OCI-LY3 (cell line): ENCODE results near the gene RAD51B.
A peak's percentile ranks its signal among the peaks of the same experiment; 100 is the strongest.

Source experiments
- H2AFZ ChIP-seq: fragments of 200-600, 300-600 bp; shearing (Covaris generic); 2 replicates; pipeline ENCODE4 v1.6.0; 2014; ENCODE audit warnings: antibody characterized with exemption, low read depth, low read length
- H3K27ac ChIP-seq: fragments of 200-600, 300-600 bp; sonication (generic); 2 replicates; pipeline ENCODE4 v1.5.1; 2014; ENCODE audit warnings: mild to moderate bottlenecking, low read length, moderate library complexity, mixed read lengths
- H3K27me3 ChIP-seq: fragments of 200-600, 300-600 bp; sonication (generic); 2 replicates; pipeline ENCODE4 v1.6.1; 2014; ENCODE audit warnings: low read depth, low read length, mixed read lengths
- H3K36me3 ChIP-seq: fragments of 200-600, 300-600 bp; sonication (generic); replicated peaks from 2 replicates; pipeline ENCODE3; 2014; ENCODE audit warnings: low read depth, low read length, mixed read lengths
- H3K4me1 ChIP-seq: fragments of 300-600, 200-600 bp; sonication (generic); 2 replicates; pipeline ENCODE4 v1.6.1; 2014; ENCODE audit warnings: low read length, mixed read lengths
- H3K4me2 ChIP-seq: fragments of 200-600, 300-600 bp; sonication (generic); 2 replicates; pipeline ENCODE4 v1.6.1; 2014; ENCODE audit warnings: low read length, mixed read lengths
- H3K4me3 ChIP-seq: fragments of 300-600, 200-600 bp; sonication (generic); 2 replicates; pipeline ENCODE4 v1.5.1; 2014; ENCODE audit warnings: antibody characterized with exemption, mild to moderate bottlenecking, low read length, moderate library complexity
- H3K79me2 ChIP-seq: fragments of 300-600, 200-600 bp; shearing (Covaris generic); 2 replicates; pipeline ENCODE4 v1.6.1; 2014; ENCODE audit warnings: mild to moderate bottlenecking, low read length, mixed read lengths
- H3K9ac ChIP-seq: fragments of 300-600, 200-600 bp; shearing (Covaris generic); 2 replicates; pipeline ENCODE4 v1.6.0; 2014; ENCODE audit warnings: mild to moderate bottlenecking, low read length, moderate library complexity
- H3K9me3 ChIP-seq: fragments of 200-600, 300-600 bp; shearing (Covaris generic); 2 replicates; pipeline ENCODE4 v1.6.1; 2014; ENCODE audit warnings: low read length, mixed read lengths; ENCODE audit not compliant: insufficient read depth
- H4K20me1 ChIP-seq: fragments of 200-600, 300-600 bp; sonication (generic); 2 replicates; pipeline ENCODE4 v1.6.1; 2016; ENCODE audit warnings: low read length, mixed read lengths; ENCODE audit not compliant: insufficient read depth
- EZH2phosphoT487 ChIP-seq: fragments of 200-600 bp; shearing (Covaris generic); IDR thresholded peaks from 2 replicates; pipeline ENCODE4 v1.6.1; 2018; ENCODE audit warnings: antibody characterized with exemption, mixed run types, low read depth
- TF ChIP-seq, protein P1 (sequence below): fragments of 200-600, 300-600 bp; sonication (generic); IDR thresholded peaks from 2 replicates; pipeline ENCODE4 v1.5.1; 2014; ENCODE audit warnings: antibody characterized with exemption, low read length, low read depth

RAD51B gene

DNA sequence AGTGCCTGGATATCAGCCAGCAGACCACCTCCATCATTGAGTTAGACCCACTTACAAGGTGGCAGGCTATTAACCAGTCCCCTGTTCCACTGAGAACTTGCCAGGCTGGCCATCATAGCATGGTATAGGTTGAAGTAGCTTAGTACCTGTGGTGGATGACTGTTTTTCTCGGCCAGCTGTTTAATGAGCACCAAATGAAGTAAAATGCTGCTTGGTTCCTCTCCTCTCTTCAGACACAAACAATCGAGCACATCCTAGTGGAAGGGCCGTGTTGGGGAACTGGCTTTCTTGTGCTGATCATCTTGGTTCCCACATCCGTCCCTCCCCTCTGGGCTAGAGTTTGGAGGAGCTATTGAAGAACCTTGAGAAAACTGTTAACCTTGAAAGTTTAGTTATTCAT is 486.2 kb downstream of the RAD51B start:
- Histone ChIP-seq H2AFZ (no peak overlapping the region), H3K4me3 (no peak overlapping the region), H3K27me3 (0 out of 2 replicates have a peak, but pooled peaks cover under 1% of the 10 kb centered on the region), H3K4me2 (peak overlapping the region; percentile 46), H3K36me3 (no peaks in the 10 kb centered on the region), H3K79me2 (no peaks in the 10 kb centered on the region), H3K9me3 (peaks cover 5% of the 10 kb centered on the region; the same call in 1 of the 2 replicates), H3K9ac (no peak overlapping the region), H3K4me1 (peaks cover 43% of the 10 kb centered on the region), H4K20me1 (no peaks in the 10 kb centered on the region), H3K27ac (no peak overlapping the region)
- no peak for TF ChIP-seq EZH2phosphoT487
- TF ChIP-seq, protein P1, sequence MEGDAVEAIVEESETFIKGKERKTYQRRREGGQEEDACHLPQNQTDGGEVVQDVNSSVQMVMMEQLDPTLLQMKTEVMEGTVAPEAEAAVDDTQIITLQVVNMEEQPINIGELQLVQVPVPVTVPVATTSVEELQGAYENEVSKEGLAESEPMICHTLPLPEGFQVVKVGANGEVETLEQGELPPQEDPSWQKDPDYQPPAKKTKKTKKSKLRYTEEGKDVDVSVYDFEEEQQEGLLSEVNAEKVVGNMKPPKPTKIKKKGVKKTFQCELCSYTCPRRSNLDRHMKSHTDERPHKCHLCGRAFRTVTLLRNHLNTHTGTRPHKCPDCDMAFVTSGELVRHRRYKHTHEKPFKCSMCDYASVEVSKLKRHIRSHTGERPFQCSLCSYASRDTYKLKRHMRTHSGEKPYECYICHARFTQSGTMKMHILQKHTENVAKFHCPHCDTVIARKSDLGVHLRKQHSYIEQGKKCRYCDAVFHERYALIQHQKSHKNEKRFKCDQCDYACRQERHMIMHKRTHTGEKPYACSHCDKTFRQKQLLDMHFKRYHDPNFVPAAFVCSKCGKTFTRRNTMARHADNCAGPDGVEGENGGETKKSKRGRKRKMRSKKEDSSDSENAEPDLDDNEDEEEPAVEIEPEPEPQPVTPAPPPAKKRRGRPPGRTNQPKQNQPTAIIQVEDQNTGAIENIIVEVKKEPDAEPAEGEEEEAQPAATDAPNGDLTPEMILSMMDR = no peak

DNA sequence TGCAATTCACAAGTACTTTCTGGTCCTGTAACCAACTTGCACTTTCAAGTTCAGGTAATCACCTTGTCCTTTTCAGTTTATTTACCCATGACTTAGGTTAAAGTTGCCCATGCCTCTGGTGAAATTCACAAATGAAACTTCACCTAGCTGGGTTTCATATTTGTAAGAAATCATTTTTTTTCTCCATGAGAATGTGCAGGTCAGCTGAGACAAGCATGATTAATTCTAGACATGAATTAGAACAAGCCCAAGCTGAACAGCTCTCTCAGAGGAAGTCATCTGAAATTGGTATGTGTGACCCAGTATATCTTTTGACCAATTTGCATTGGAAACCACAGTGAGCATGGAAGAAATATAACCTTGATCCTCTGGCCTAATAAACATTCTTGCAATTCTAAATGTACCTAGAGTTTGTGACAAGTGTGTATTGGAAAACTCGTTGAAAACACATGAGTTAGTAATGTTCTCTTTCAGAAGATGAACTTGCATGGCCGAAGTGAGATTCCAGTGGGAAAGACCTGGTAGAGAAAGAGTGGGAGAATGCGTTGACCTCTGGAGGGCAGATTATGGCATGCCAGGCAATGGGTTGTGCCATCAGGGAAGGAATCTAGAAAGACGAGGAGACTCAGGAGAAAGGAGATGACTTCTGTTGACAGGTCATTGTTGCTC is 486.8 kb downstream of the RAD51B start:
- peak overlapping the region; percentile 46 for H3K4me2 ChIP-seq
- TF ChIP-seq EZH2phosphoT487 = no peak
- TF ChIP-seq, protein P1 = no peak

DNA sequence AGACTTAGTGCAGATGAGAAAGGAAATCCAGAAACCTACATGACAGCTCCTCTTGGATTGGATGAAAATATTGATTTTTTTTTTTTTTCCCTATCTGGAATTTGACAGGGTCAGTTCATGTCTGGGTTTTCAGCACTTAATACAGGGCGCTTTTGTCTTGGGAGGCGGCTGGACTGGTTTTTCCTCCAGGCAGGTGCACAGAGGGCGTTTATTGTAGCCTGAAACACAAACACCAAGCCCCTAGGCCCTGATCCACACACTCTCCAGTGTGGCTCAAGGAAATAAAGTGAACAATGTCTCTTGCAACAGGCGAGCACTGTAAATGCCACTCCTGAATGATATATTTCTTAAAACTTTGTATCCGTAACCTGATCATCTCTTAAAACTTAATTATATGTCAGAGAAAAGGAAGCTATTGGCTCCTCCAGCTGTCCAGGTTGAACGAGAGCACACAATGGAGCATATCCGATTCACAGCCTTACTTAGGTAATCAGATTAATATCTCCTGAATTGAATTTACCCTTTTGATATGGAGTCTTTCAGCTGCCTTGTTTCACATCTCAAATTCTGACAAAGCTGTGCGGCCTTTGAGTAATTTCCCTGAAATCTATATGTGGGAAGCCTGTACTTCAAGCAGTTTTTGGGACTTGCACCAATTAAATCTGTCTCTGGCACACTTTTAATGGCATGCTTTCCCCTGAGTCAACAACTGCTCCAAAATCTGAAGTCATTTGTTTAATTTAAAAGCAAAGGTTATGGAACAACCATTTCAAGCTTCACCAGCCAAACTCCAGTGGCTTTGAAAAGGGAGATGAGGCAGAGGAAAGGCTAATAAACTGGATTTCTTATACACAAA is 487.6 kb downstream of the RAD51B start:
- no peaks in the 10 kb centered on the region for H3K79me2 ChIP-seq
- no peak overlapping the region for H3K4me3 ChIP-seq
- peaks cover 10% of the 10 kb centered on the region for H3K27me3 ChIP-seq
- H3K27ac ChIP-seq = no peak overlapping the region
- H3K4me2 ChIP-seq = no peak overlapping the region
- TF ChIP-seq, protein P1 = no peak
- no peak for TF ChIP-seq EZH2phosphoT487
- no peak overlapping the region for H2AFZ ChIP-seq
- H3K9me3 ChIP-seq = peaks cover 3% of the 10 kb centered on the region; the same call in 1 of the 2 replicates
- no peaks in the 10 kb centered on the region for H4K20me1 ChIP-seq
- H3K36me3 ChIP-seq = no peaks in the 10 kb centered on the region
- no peak overlapping the region for H3K9ac ChIP-seq
- peaks cover 51% of the 10 kb centered on the region for H3K4me1 ChIP-seq

More for the DNA sequence above, 486.8 kb downstream of the RAD51B start:
- no peaks in the 10 kb centered on the region for H4K20me1 ChIP-seq
- no peak overlapping the region for H2AFZ ChIP-seq
- peaks cover 5% of the 10 kb centered on the region; the same call in 1 of the 2 replicates for H3K9me3 ChIP-seq
- H3K27ac ChIP-seq = no peak overlapping the region
- peaks cover 7% of the 10 kb centered on the region for H3K27me3 ChIP-seq
- peaks cover 47% of the 10 kb centered on the region for H3K4me1 ChIP-seq
- H3K9ac ChIP-seq = no peak overlapping the region
- H3K4me3 ChIP-seq = no peak overlapping the region
- no peaks in the 10 kb centered on the region for H3K36me3 ChIP-seq
- no peaks in the 10 kb centered on the region for H3K79me2 ChIP-seq

DNA sequence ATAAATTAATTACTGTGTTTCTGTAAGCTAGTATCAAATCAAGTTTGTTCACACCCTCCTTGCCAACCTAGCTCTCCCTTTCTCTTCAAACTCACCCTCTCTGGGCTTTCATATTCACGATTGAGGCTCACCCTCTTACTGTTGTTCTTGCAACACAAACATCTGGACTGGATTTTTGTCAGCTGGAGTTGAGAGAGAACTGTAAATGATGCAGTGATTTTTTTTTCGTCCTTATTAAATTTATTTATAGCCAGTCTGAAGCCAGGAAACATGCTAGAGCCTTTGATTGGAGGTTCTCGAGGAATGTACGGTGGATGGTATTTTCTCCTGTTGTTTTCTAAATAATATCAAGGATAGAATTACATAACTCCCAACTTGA is 488.2 kb downstream of the RAD51B start:
- H3K4me3 ChIP-seq = no peak overlapping the region
- no peaks in the 10 kb centered on the region for H3K36me3 ChIP-seq
- H3K4me2 ChIP-seq = no peak overlapping the region
- H3K9ac ChIP-seq = no peak overlapping the region
- no peak overlapping the region for H2AFZ ChIP-seq
- H4K20me1 ChIP-seq = no peaks in the 10 kb centered on the region
- no peaks in the 10 kb centered on the region for H3K9me3 ChIP-seq
- H3K27me3 ChIP-seq = peaks cover 10% of the 10 kb centered on the region
- TF ChIP-seq, protein P1 = no peak
- TF ChIP-seq EZH2phosphoT487 = no peak
- H3K27ac ChIP-seq = no peak overlapping the region
- peaks cover 57% of the 10 kb centered on the region for H3K4me1 ChIP-seq
- no peaks in the 10 kb centered on the region for H3K79me2 ChIP-seq
